ENCODE results near the gene ADGRG3. TPM values are rescaled to one million over a fixed set of nuclear protein-coding genes. Genes with fewer than 3 reads are reported as not detected.
A peak's percentile ranks its signal among the peaks of the same experiment; 100 is the strongest.

Gene ADGRG3
- total and polyA plus RNA-seq, 2 of the 13 experiments (the other 11 are each of a cell fraction or from before 2014, with no cell fraction given), result 2.7 to 11.8 TPM

DNA sequence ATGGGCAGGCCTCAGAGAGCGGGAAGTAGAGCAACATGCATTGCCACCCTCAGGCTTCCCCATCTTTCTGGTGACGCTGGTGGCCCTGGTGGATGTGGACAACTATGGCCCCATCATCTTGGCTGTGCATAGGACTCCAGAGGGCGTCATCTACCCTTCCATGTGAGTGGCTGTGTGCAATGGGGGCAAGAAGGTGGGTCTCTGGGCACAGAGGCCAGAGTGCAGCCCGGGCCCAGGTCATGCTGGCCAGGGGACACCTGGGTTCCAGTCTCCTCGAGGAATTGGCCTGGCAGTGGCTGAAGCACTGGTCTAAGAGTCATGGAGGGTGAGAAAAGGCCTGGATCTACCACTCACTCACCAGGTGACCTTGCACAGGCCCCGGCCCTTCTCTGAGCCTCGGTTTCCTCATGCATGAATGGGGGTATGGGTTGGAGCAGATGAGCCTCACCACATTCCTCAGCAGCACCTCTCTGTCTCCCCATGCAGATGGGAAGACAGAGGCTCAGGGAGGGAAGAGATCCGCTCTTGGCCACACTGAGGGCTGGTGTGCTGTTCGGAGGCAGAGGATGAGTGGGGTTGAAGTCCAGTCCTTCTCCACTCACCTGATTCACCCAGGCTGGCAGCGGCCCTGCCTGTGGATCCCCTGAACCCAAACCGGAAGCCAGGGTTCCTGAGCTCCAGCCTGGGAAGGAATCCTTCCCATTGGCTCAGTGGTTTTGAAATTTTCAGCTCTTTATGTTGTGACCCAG, 7.2 kb upstream of the ADGRG3 start:
- CTCF ChIA-PET (ENCODE audit: low intra/inter-chr PET ratio, low total read pairs), result interaction anchor here (0.8 to 1.4 kb wide), 2 partner anchors 12 to 59 kb away, joined by 4 read pairs; no protein-coding TSS in a partner anchor
- H3K9me3 ChIP-seq (ENCODE audit: low read length), result no peaks in the 10 kb centered on the region
- no peaks in the 10 kb centered on the region for H4K20me1 ChIP-seq (ENCODE audit: insufficient read depth, low read length)
- H3K4me1 ChIP-seq (ENCODE audit: insufficient read depth, low read length), result peaks cover 36% of the 10 kb centered on the region
- H3K27ac ChIP-seq (ENCODE audit: extremely low read length, insufficient read depth, low read length), result peak overlapping the region; percentile 52
- FAIRE-seq (peak; percentile 68), ATAC-seq (peak; percentile 86), DNase-seq (ENCODE audit: low spot score) (peak; percentile 59)
- no TSS peak for BruUV-seq (replicated peaks)
- POLR2A ChIA-PET, result interaction anchor here (0.5 to 1.9 kb wide), 5 partner anchors 24 to 75 kb away, joined by 3 to 12 read pairs (median 4); partner anchors contain the start of gene KATNB1
- in situ Hi-C loops (cut with HindIII; ENCODE audit: extremely low pct_ligation_motif_present, low pct_unique_long_range_greater_than_20kb), result no loop called here
- WGBS (ENCODE audit: low lambda C conversion rate), result 60% methylated on average over 8 of the region's 11 CpGs
- no peaks in the 10 kb centered on the region for H3K36me3 ChIP-seq (replicated peaks in 1 of 2; ENCODE audit: control insufficient read depth in 1 of 2, insufficient read depth in 2 of 2, low read length in 2 of 2)
- intact Hi-C loops (cut with micrococcal nuclease; ENCODE audit: unreplicated experiment), result loop anchor here (2.0 kb wide), 1 partner anchor 44 kb away; no protein-coding TSS in a partner anchor
- H3K27me3 ChIP-seq (ENCODE audit: control insufficient read depth in 1 of 2, insufficient read depth in 2 of 2, low read length in 2 of 2), result no peaks in the 10 kb centered on the region
- no peak overlapping the region for H3K9ac ChIP-seq (ENCODE audit: insufficient read depth, low read depth, low read length)
- H3K4me3 ChIP-seq (replicated peaks in 1 of 3; ENCODE audit: insufficient read depth in 1 of 3, low read depth in 2 of 3, low read length in 3 of 3), result peak overlapping the region in 1 of 3 experiments; percentile 17; a peak in 1 of 6 replicates
- peak overlapping the region; percentile 54 for H3K4me2 ChIP-seq (ENCODE audit: low read depth, low read length)
- peak overlapping the region; percentile 6 for H2AFZ ChIP-seq (ENCODE audit: low read length)
- H3K79me2 ChIP-seq (ENCODE audit: insufficient read depth, low read length), result no peaks in the 10 kb centered on the region
- TF ChIP-seq ZFP90 (CRISPR knock-in tag; IDR thresholded peaks at IDR 0.05; ENCODE audit: borderline replicate concordance) (no peak), POGZ (CRISPR knock-in tag; IDR thresholded peaks at IDR 0.05) (peak; percentile 67), ZFP41 (CRISPR knock-in tag; IDR thresholded peaks at IDR 0.05; ENCODE audit: borderline replicate concordance) (no peak), FOSL2 (CRISPR knock-in tag; IDR thresholded peaks at IDR 0.05) (peak; percentile 61), ZNF607 (CRISPR knock-in tag; IDR thresholded peaks at IDR 0.05; ENCODE audit: borderline replicate concordance) (0 out of 2 replicates have a peak, but pooled peaks have one; percentile 51), ELF4 (CRISPR knock-in tag; IDR thresholded peaks at IDR 0.05; ENCODE audit: borderline replicate concordance) (no peak), SRSF9 (IDR thresholded peaks at IDR 0.05; ENCODE audit: borderline replicate concordance, insufficient read depth, low read depth, low read length, poor library complexity, severe bottlenecking) (no peak), RFX3 (CRISPR knock-in tag; IDR thresholded peaks at IDR 0.05) (no peak), SP4 (CRISPR knock-in tag; IDR thresholded peaks at IDR 0.05) (no peak), ARNTL (CRISPR knock-in tag; IDR thresholded peaks at IDR 0.05) (no peak), ZNF10 (CRISPR knock-in tag; IDR thresholded peaks at IDR 0.05; ENCODE audit: borderline replicate concordance, low read depth) (no peak), ZNF350 (CRISPR knock-in tag; IDR thresholded peaks at IDR 0.05; ENCODE audit: borderline replicate concordance, low read depth) (no peak)
- TF ChIP-seq, protein P1, sequence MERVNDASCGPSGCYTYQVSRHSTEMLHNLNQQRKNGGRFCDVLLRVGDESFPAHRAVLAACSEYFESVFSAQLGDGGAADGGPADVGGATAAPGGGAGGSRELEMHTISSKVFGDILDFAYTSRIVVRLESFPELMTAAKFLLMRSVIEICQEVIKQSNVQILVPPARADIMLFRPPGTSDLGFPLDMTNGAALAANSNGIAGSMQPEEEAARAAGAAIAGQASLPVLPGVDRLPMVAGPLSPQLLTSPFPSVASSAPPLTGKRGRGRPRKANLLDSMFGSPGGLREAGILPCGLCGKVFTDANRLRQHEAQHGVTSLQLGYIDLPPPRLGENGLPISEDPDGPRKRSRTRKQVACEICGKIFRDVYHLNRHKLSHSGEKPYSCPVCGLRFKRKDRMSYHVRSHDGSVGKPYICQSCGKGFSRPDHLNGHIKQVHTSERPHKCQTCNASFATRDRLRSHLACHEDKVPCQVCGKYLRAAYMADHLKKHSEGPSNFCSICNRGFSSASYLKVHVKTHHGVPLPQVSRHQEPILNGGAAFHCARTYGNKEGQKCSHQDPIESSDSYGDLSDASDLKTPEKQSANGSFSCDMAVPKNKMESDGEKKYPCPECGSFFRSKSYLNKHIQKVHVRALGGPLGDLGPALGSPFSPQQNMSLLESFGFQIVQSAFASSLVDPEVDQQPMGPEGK (CRISPR knock-in tag; IDR thresholded peaks at IDR 0.05), result no peak
- TF ChIP-seq, protein P2, sequence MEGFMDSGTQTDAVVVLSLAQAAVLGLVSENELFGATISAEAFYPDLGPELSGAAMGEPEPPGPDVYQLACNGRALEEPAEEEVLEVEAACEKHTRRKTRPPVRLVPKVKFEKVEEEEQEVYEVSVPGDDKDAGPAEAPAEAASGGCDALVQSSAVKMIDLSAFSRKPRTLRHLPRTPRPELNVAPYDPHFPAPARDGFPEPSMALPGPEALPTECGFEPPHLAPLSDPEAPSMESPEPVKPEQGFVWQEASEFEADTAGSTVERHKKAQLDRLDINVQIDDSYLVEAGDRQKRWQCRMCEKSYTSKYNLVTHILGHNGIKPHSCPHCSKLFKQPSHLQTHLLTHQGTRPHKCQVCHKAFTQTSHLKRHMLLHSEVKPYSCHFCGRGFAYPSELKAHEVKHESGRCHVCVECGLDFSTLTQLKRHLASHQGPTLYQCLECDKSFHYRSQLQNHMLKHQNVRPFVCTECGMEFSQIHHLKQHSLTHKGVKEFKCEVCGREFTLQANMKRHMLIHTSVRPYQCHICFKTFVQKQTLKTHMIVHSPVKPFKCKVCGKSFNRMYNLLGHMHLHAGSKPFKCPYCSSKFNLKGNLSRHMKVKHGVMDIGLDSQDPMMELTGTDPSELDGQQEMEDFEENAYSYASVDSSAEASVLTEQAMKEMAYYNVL (CRISPR knock-in tag; IDR thresholded peaks at IDR 0.05; ENCODE audit: borderline replicate concordance), result peak; percentile 85; the same call in 1 of the 2 replicates
- TF ChIP-seq, protein P3, sequence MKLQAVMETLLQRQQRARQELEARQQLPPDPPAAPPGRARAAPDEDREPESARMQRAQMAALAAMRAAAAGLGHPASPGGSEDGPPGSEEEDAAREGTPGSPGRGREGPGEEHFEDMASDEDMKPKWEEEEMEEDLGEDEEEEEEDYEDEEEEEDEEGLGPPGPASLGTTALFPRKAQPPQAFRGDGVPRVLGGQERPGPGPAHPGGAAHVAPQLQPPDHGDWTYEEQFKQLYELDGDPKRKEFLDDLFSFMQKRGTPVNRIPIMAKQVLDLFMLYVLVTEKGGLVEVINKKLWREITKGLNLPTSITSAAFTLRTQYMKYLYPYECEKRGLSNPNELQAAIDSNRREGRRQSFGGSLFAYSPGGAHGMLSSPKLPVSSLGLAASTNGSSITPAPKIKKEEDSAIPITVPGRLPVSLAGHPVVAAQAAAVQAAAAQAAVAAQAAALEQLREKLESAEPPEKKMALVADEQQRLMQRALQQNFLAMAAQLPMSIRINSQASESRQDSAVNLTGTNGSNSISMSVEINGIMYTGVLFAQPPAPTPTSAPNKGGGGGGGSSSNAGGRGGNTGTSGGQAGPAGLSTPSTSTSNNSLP (IDR thresholded peaks at IDR 0.05; ENCODE audit: low read depth, low read length), result no peak
- TF ChIP-seq, protein P4, sequence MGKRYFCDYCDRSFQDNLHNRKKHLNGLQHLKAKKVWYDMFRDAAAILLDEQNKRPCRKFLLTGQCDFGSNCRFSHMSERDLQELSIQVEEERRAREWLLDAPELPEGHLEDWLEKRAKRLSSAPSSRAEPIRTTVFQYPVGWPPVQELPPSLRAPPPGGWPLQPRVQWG (CRISPR knock-in tag; IDR thresholded peaks at IDR 0.05; ENCODE audit: borderline replicate concordance, low read depth), result no peak

All from HepG2 (cell line).